Parathyroid adenoma (tissue), 2 donors: ENCODE data around the gene SPANXN5.
"Not testable (repeated sequence)": the region's sequence is repeated elsewhere in the genome, so short reads cannot be mapped to it uniquely, and the experiment has no call there.

ENCODE experiments used
- H2AFZ ChIP-seq: fragments of 300-600 bp; sonication (generic); one replicate; pipeline ENCODE4 v1.7.0; 2017; ENCODE audit warnings: antibody characterized with exemption, mild to moderate bottlenecking
- H3K27ac ChIP-seq: fragments of 300-600 bp; sonication (generic); one replicate; pipeline ENCODE4 v1.7.0; 2017
- H3K27me3 ChIP-seq: fragments of 300-600 bp; sonication (generic); one replicate; pipeline ENCODE4 v1.7.0; 2017; ENCODE audit warnings: low read length; ENCODE audit not compliant: control insufficient read depth, insufficient read depth
- H3K36me3 ChIP-seq: fragments of 300-600 bp; sonication (generic); one replicate; pipeline ENCODE4 v1.7.0; 2017; ENCODE audit warnings: low read length; ENCODE audit not compliant: control insufficient read depth, insufficient read depth
- H3K4me1 ChIP-seq: fragments of 300-600 bp; sonication (generic); one replicate; pipeline ENCODE4 v1.7.0; 2017; ENCODE audit warnings: control low read depth
- H3K4me2 ChIP-seq: fragments of 300-600 bp; sonication (generic); one replicate; pipeline ENCODE4 v1.7.0; 2017; ENCODE audit warnings: low read length
- H3K4me3 ChIP-seq: fragments of 300-600 bp; sonication (generic); one replicate; pipeline ENCODE4 v1.7.0; 2017; ENCODE audit warnings: low read depth, low read length
- H3K79me2 ChIP-seq: fragments of 300-600 bp; sonication (generic); one replicate; pipeline ENCODE4 v1.7.0; 2017; ENCODE audit warnings: control low read depth
- H3K9ac ChIP-seq: fragments of 300-600 bp; sonication (generic); one replicate; pipeline ENCODE4 v1.7.0; 2017; ENCODE audit warnings: mild to moderate bottlenecking
- H3K9me3 ChIP-seq: fragments of 300-600 bp; sonication (generic); one replicate; pipeline ENCODE4 v1.7.0; 2017; ENCODE audit warnings: low read length; ENCODE audit not compliant: control insufficient read depth
- CTCF ChIP-seq: fragments of 300-600 bp; sonication (generic); IDR thresholded peaks from one replicate; pipeline ENCODE4 v1.7.0; 2017; ENCODE audit warnings: antibody characterized with exemption, mild to moderate bottlenecking
- donor health status: primary hyperparathyroidism.

The SPANXN5 gene

GRCh38 chrX:52797327-52797726, at the start of gene SPANXN5:
SPANXN5 (minus strand) TSS chrX:52797427; CDS start chrX:52797348, 79 bp downstream.
- H3K4me3 ChIP-seq, H3K4me1 ChIP-seq, H3K9ac ChIP-seq, H2AFZ ChIP-seq, H3K79me2 ChIP-seq, H3K27me3 ChIP-seq, H3K4me2 ChIP-seq, H3K9me3 ChIP-seq, H3K27ac ChIP-seq, H3K36me3 ChIP-seq: not testable (repeated sequence)

GRCh38 chrX:52843619-52844018, 46.4 kb upstream of the SPANXN5 start:
- H3K27me3 ChIP-seq, H2AFZ ChIP-seq, H3K4me1 ChIP-seq, H3K36me3 ChIP-seq, H3K4me3 ChIP-seq, H3K27ac ChIP-seq, H3K9me3 ChIP-seq, H3K9ac ChIP-seq, H3K79me2 ChIP-seq, H3K4me2 ChIP-seq: not testable (repeated sequence)

GRCh38 chrX:52839137-52839536, 41.9 kb upstream of the SPANXN5 start:
- Histone ChIP-seq H3K27me3 (no peaks in the 10 kb centered on the region), H2AFZ (no peak overlapping the region), H3K4me3 (no peak overlapping the region), H3K79me2 (no peaks in the 10 kb centered on the region), H3K4me2 (no peak overlapping the region), H3K4me1 (no peaks in the 10 kb centered on the region), H3K27ac (no peak overlapping the region), H3K9me3 (no peaks in the 10 kb centered on the region), H3K36me3 (no peaks in the 10 kb centered on the region), H3K9ac (no peak overlapping the region)
- no peak for TF ChIP-seq CTCF

- Histone ChIP-seq H3K36me3 (no peaks in the 10 kb centered on the region), H2AFZ (no peak overlapping the region), H3K4me1 (no peaks in the 10 kb centered on the region), H3K4me3 (no peak overlapping the region), H3K9ac (no peak overlapping the region), H3K4me2 (no peak overlapping the region), H3K79me2 (no peaks in the 10 kb centered on the region), H3K27me3 (no peaks in the 10 kb centered on the region), H3K9me3 (no peaks in the 10 kb centered on the region), H3K27ac (no peak overlapping the region)
- TF ChIP-seq CTCF, result no peak
These were observed 33.3 kb upstream of the SPANXN5 start for GRCh38 chrX:52830551-52830950.

- Histone ChIP-seq H2AFZ (no peak overlapping the region), H3K27me3 (no peaks in the 10 kb centered on the region), H3K4me3 (no peak overlapping the region), H3K27ac (no peak overlapping the region), H3K4me2 (no peak overlapping the region), H3K79me2 (no peaks in the 10 kb centered on the region), H3K9me3 (no peaks in the 10 kb centered on the region), H3K9ac (no peak overlapping the region), H3K36me3 (no peaks in the 10 kb centered on the region), H3K4me1 (no peaks in the 10 kb centered on the region)
- no peak for TF ChIP-seq CTCF
These were observed 27.4 kb upstream of the SPANXN5 start for GRCh38 chrX:52824608-52825007.

GRCh38 chrX:52821079-52821760, 24.0 kb upstream of the SPANXN5 start:
- H3K36me3 ChIP-seq, result no peaks in the 10 kb centered on the region
- no peak overlapping the region for H3K27ac ChIP-seq
- H2AFZ ChIP-seq, result no peak overlapping the region
- no peaks in the 10 kb centered on the region for H3K27me3 ChIP-seq
- H3K9ac ChIP-seq, result no peak overlapping the region
- no peak for TF ChIP-seq CTCF
- no peaks in the 10 kb centered on the region for H3K4me1 ChIP-seq
- H3K79me2 ChIP-seq, result no peaks in the 10 kb centered on the region
- no peak overlapping the region for H3K4me3 ChIP-seq
- H3K9me3 ChIP-seq, result no peaks in the 10 kb centered on the region
- no peak overlapping the region for H3K4me2 ChIP-seq
